ENCODE data around the gene HECTD2.
"Not testable (repeated sequence)": the region's sequence is repeated elsewhere in the genome, so short reads cannot be mapped to it uniquely, and the experiment has no call there.

HECTD2 gene

GRCh38 chr10:91409869-91410637 lies at the start of gene HECTD2:
Gene HECTD2 (plus strand): TSS chr10:91410344. CDS start chr10:91410439, 95 bp downstream.
- DNase-seq (ENCODE audit: low read depth): peak; percentile 74

GRCh38 chr10:91360461-91360860 lies 49.7 kb upstream of the HECTD2 start:
- no peak for DNase-seq (ENCODE audit: low read depth)

- not testable (repeated sequence) for DNase-seq (ENCODE audit: low read depth)
These were observed 44.6 kb upstream of the HECTD2 start for GRCh38 chr10:91365519-91365918.

- no peak for DNase-seq (ENCODE audit: low read depth)
These were observed 43.4 kb upstream of the HECTD2 start for GRCh38 chr10:91366704-91367103.

- DNase-seq (ENCODE audit: low read depth): no peak
These were observed 43.0 kb upstream of the HECTD2 start for GRCh38 chr10:91367127-91367531.

- no peak for DNase-seq (ENCODE audit: low read depth)
These were observed 42.6 kb upstream of the HECTD2 start for GRCh38 chr10:91367558-91367957.

- DNase-seq (ENCODE audit: low read depth): not testable (repeated sequence)
These were observed 40.1 kb upstream of the HECTD2 start for GRCh38 chr10:91369978-91370589.

- no peak for DNase-seq (ENCODE audit: low read depth)
These were observed 36.1 kb upstream of the HECTD2 start for GRCh38 chr10:91374052-91374451.

- DNase-seq (ENCODE audit: low read depth): no peak
These were observed 32.1 kb upstream of the HECTD2 start for GRCh38 chr10:91378061-91378460.

GRCh38 chr10:91380873-91381256 lies 29.3 kb upstream of the HECTD2 start:
- DNase-seq (ENCODE audit: low read depth): no peak

GRCh38 chr10:91381257-91381891 lies 28.8 kb upstream of the HECTD2 start:
- no peak for DNase-seq (ENCODE audit: low read depth)

- DNase-seq (ENCODE audit: low read depth): no peak
These were observed 24.6 kb upstream of the HECTD2 start for GRCh38 chr10:91385306-91386085.

GRCh38 chr10:91389636-91390512 lies 20.3 kb upstream of the HECTD2 start:
- DNase-seq (ENCODE audit: low read depth): no peak

GRCh38 chr10:91390513-91390825 lies 19.7 kb upstream of the HECTD2 start:
- DNase-seq (ENCODE audit: low read depth): not testable (repeated sequence)

- DNase-seq (ENCODE audit: low read depth): no peak
These were observed 18.2 kb upstream of the HECTD2 start for GRCh38 chr10:91391920-91392319.

GRCh38 chr10:91406322-91406721 lies 3.8 kb upstream of the HECTD2 start:
- no peak for DNase-seq (ENCODE audit: low read depth)

GRCh38 chr10:91409069-91409868 lies 875 bp upstream of the HECTD2 start:
- peak; percentile 20 for DNase-seq (ENCODE audit: low read depth)

- peak; percentile 5 for DNase-seq (ENCODE audit: low read depth)
These were observed 661 bp downstream of the HECTD2 start for GRCh38 chr10:91410638-91411371.

GRCh38 chr10:91411621-91412020 lies 1.5 kb downstream of the HECTD2 start:
- no peak for DNase-seq (ENCODE audit: low read depth)
